Stimulated activated naive CD8-positive, alpha-beta T cell treated with anti-CD3 and anti-CD28 coated beads, Interleukin-15, amount 100 ng/mL, for 72 hours (primary cell): ENCODE measurements around the gene BCR.

Experiments used
- ATAC-seq: fragments of 150-1000 bp; cut with Tn5 transposase; 2 replicates; pipeline ENCODE4 v1.10.0; 2021; ENCODE audit warnings: mild to moderate bottlenecking, moderate library complexity
- DNase-seq, 2 donors: peaks; one replicate each; pipeline ENCODE4 v3.0.0; 2021 to 2022
- H3K27ac Mint-ChIP-seq, 2 donors: one replicate each; pipeline ENCODE4 v1.8.0; 2022; ENCODE audit warnings: mild to moderate bottlenecking in 2 of 2, mixed read lengths in 2 of 2, moderate library complexity in 2 of 2
- H3K27me3 Mint-ChIP-seq: one replicate; pipeline ENCODE4 v1.8.0; 2022; ENCODE audit warnings: mixed read lengths
- H3K4me1 Mint-ChIP-seq: one replicate; pipeline ENCODE4 v1.8.0; 2022; ENCODE audit warnings: mild to moderate bottlenecking, mixed read lengths
- H3K4me3 Mint-ChIP-seq, 2 donors: one replicate each; pipeline ENCODE4 v1.8.0; 2022; ENCODE audit warnings: mild to moderate bottlenecking in 2 of 2, mixed read lengths in 2 of 2, moderate library complexity in 1 of 2
- H3K9me3 Mint-ChIP-seq, 2 donors: one replicate each; pipeline ENCODE4 v1.8.0; 2022; ENCODE audit warnings: mixed read lengths in 2 of 2

The BCR gene

GRCh38 chr22:23243859-23244689 lies 63.8 kb downstream of the BCR start:
- ATAC-seq: no peak
- DNase-seq: no peak
- H3K27ac Mint-ChIP-seq: peak overlapping the region; percentile 92 to 94
- H3K4me3 Mint-ChIP-seq: peak overlapping the region; percentile 74
- H3K9me3 Mint-ChIP-seq: peaks cover 0 to 4% of the 10 kb centered on the region in 2 donors
- H3K4me1 Mint-ChIP-seq: peaks cover 88% of the 10 kb centered on the region
- no peaks in the 10 kb centered on the region for H3K27me3 Mint-ChIP-seq

DNA sequence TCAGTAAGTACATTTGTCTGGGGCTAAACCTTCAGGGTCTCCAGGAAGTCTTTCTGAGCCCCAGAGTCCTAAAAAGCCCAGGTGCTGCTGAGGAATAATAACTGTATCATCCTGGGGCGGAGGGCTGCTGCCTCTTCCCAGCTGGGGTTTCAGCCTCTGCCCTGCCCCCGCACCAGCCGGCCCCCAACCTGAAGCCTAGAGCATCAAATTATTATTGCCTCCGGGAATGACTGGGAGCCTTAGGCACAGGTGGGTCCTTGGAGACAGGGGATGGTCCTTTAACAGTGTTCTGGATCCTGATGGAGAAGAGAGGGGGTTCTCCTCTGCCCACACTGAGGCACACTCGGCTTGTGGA lies 64.4 kb downstream of the BCR start:
- Mint-ChIP-seq H3K4me1 (peaks cover 90% of the 10 kb centered on the region), H3K4me3 (peak overlapping the region; percentile 7 to 32), H3K27ac (peak overlapping the region; percentile 62 to 76), H3K9me3 (no peaks in the 10 kb centered on the region), H3K27me3 (no peaks in the 10 kb centered on the region)
- no peak for ATAC-seq
- DNase-seq: no peak

- no peaks in the 10 kb centered on the region for H3K9me3 Mint-ChIP-seq
- H3K4me3 Mint-ChIP-seq: no peak overlapping the region
- H3K27ac Mint-ChIP-seq: peak overlapping the region; percentile 9 to 66
- peaks cover 95% of the 10 kb centered on the region for H3K4me1 Mint-ChIP-seq
- H3K27me3 Mint-ChIP-seq: no peaks in the 10 kb centered on the region
- DNase-seq (no peak), ATAC-seq (no peak)
Measured at GRCh38 chr22:23245045-23245798, 64.9 kb downstream of the BCR start.

GRCh38 chr22:23245799-23246136 lies 65.5 kb downstream of the BCR start:
- no peak overlapping the region for H3K4me3 Mint-ChIP-seq
- ATAC-seq: no peak
- H3K4me1 Mint-ChIP-seq: peaks cover 96% of the 10 kb centered on the region
- H3K9me3 Mint-ChIP-seq: no peaks in the 10 kb centered on the region
- no peak overlapping the region for H3K27ac Mint-ChIP-seq
- no peaks in the 10 kb centered on the region for H3K27me3 Mint-ChIP-seq
- no peak for DNase-seq

GRCh38 chr22:23246982-23247766 lies 66.9 kb downstream of the BCR start:
- DNase-seq: no peak
- Mint-ChIP-seq H3K9me3 (no peaks in the 10 kb centered on the region), H3K27me3 (no peaks in the 10 kb centered on the region), H3K4me3 (no peak overlapping the region), H3K27ac (no peak overlapping the region), H3K4me1 (peaks cover 96% of the 10 kb centered on the region)
- ATAC-seq: no peak

- H3K27me3 Mint-ChIP-seq: no peaks in the 10 kb centered on the region
- DNase-seq (no peak), ATAC-seq (no peak)
- H3K4me1 Mint-ChIP-seq: peaks cover 82% of the 10 kb centered on the region
- H3K4me3 Mint-ChIP-seq: no peak overlapping the region
- peak overlapping the region in 1 of 2 donors; percentile 19 for H3K27ac Mint-ChIP-seq
- H3K9me3 Mint-ChIP-seq: no peaks in the 10 kb centered on the region
Measured at GRCh38 chr22:23248583-23248982, 68.3 kb downstream of the BCR start.

- H3K4me1 Mint-ChIP-seq: peaks cover 79% of the 10 kb centered on the region
- H3K4me3 Mint-ChIP-seq: no peak overlapping the region
- peak overlapping the region in 1 of 2 donors; percentile 72 for H3K27ac Mint-ChIP-seq
- DNase-seq: no peak
- no peaks in the 10 kb centered on the region for H3K9me3 Mint-ChIP-seq
- H3K27me3 Mint-ChIP-seq: no peaks in the 10 kb centered on the region
- no peak for ATAC-seq
Measured at GRCh38 chr22:23250056-23250784, 69.9 kb downstream of the BCR start.

GRCh38 chr22:23250785-23251363 lies 70.6 kb downstream of the BCR start:
- peaks cover 79% of the 10 kb centered on the region for H3K4me1 Mint-ChIP-seq
- H3K27ac Mint-ChIP-seq: peak overlapping the region in 1 of 2 donors; percentile 33
- H3K9me3 Mint-ChIP-seq: no peaks in the 10 kb centered on the region
- ATAC-seq (no peak), DNase-seq (no peak)
- no peaks in the 10 kb centered on the region for H3K27me3 Mint-ChIP-seq
- no peak overlapping the region for H3K4me3 Mint-ChIP-seq

GRCh38 chr22:23251445-23252093 lies 71.3 kb downstream of the BCR start:
- DNase-seq (no peak), ATAC-seq (peak; percentile 65)
- no peaks in the 10 kb centered on the region for H3K9me3 Mint-ChIP-seq
- H3K27ac Mint-ChIP-seq: peak overlapping the region in 1 of 2 donors; percentile 33
- H3K4me1 Mint-ChIP-seq: peaks cover 77% of the 10 kb centered on the region
- no peak overlapping the region for H3K4me3 Mint-ChIP-seq
- H3K27me3 Mint-ChIP-seq: no peaks in the 10 kb centered on the region

- H3K27me3 Mint-ChIP-seq: no peaks in the 10 kb centered on the region
Measured at GRCh38 chr22:23253475-23254055, 73.3 kb downstream of the BCR start.

DNA sequence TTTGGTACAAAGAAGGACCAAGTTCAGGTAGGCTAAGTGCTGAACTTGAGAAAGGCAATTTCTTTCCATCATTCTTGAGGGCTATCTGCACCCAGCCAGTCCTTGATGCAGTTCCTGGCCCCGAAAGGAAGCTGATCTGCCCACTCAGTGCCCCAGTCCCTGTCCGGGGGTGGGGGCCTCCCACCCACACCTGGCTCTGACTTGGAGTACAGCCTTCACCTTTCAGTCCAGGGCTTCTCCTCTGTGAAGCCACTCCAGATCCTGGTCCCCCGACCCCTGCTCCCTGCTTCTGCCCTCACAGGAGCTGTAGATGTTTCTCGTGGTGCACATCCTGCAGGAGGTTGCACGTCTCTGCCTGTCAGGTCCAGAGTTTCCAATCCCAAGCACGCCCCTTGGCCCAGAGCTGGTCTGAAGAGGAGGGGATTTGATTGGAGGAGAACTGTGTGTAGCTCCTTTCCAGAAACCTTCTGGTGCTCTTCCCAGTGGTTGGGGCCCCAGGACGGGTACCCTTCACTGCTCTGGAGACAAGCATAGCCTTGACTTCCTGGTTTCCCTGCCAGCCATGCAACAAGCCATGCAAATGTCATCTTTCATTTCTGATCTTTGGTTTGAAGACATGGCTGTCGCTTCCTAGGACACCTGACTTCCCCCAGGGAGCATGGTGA lies 75.3 kb downstream of the BCR start:
- peak overlapping the region in 1 of 2 donors; percentile 46 for H3K27ac Mint-ChIP-seq
- H3K27me3 Mint-ChIP-seq: no peaks in the 10 kb centered on the region
- no peaks in the 10 kb centered on the region for H3K9me3 Mint-ChIP-seq
- no peak overlapping the region for H3K4me3 Mint-ChIP-seq
- no peak for ATAC-seq
- DNase-seq: no peak
- H3K4me1 Mint-ChIP-seq: peaks cover 43% of the 10 kb centered on the region

More at GRCh38 chr22:23253475-23254055, 73.3 kb downstream of the BCR start:
- Mint-ChIP-seq H3K9me3 (no peaks in the 10 kb centered on the region), H3K4me3 (no peak overlapping the region), H3K4me1 (peaks cover 64% of the 10 kb centered on the region), H3K27ac (peak overlapping the region in 1 of 2 donors; percentile 30)
- ATAC-seq: no peak
- DNase-seq: no peak

DNA sequence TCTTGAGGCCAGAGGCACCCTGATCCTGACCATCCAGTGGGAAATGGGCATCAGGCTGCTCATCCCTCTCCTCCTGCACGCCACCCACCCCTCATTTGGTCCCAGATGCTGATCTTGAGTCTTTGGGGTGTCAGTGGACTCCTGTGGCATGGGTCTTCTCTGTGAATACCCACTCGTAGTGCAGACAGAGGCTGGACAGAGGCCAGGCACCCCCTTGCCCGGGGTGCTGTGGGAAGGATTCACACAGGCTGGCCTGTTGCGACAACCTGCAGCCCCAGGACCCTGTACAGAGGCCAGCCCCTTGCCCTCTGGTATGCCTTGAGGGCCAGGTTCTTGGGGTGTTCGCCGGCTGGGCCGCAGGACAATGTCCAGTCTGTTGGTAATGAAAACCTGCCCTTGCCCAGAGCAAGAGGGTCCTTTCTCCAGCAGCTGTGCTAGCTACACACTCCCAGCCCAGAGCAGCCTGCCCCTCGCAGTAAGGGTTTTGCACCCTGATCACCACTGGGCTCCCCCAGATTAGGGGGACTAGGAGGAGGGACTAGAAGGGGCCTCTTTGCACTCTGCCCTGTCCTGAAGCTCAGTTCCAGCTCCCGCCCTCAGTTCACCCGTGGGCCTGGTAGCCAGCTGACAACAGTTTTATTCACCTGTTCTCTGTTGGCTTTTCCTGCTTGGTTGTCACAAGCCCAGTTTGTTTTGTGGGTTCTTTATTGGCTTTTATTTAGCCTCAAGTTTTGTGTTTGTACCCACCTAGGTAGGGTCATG lies 76.0 kb downstream of the BCR start:
- Mint-ChIP-seq H3K4me1 (peaks cover 36% of the 10 kb centered on the region), H3K27ac (peak overlapping the region; percentile 35 to 46)

More for the DNA sequence above, 76.0 kb downstream of the BCR start:
- ATAC-seq (no peak), DNase-seq (no peak)
- H3K27me3 Mint-ChIP-seq: no peaks in the 10 kb centered on the region
- no peak overlapping the region for H3K4me3 Mint-ChIP-seq
- no peaks in the 10 kb centered on the region for H3K9me3 Mint-ChIP-seq
